Epithelial cell of proximal tubule (primary cell): ENCODE results near the gene SOX11. TPM values are rescaled to one million over a fixed set of nuclear protein-coding genes. Genes with fewer than 3 reads are reported as not detected.

ENCODE experiments used
- DNase-seq: peaks from one replicate; pipeline ENCODE4 v3.0.0-alpha.2; 2011; ENCODE audit warnings: low read depth
- H3K4me3 ChIP-seq: 2 replicates; pipeline ENCODE4 v1.5.1; 2011; ENCODE audit warnings: low read depth, mild to moderate bottlenecking, low read length
- total RNA-seq: library from RNA; depleted of rRNA; stranded (reverse); fragments of >200 nt; gene quantifications from 2 replicates; pipeline ENCODE4 v1.2.3, GENCODE V29; 2015
- TF ChIP-seq, protein P1 (sequence below): conservative IDR thresholded peaks from 2 replicates; pipeline ENCODE4 v1.5.1; 2012; ENCODE audit warnings: low read depth, mild to moderate bottlenecking, low read length

The SOX11 gene
- total RNA-seq, 1 donor from 2014 or later = 17.1 TPM

DNA sequence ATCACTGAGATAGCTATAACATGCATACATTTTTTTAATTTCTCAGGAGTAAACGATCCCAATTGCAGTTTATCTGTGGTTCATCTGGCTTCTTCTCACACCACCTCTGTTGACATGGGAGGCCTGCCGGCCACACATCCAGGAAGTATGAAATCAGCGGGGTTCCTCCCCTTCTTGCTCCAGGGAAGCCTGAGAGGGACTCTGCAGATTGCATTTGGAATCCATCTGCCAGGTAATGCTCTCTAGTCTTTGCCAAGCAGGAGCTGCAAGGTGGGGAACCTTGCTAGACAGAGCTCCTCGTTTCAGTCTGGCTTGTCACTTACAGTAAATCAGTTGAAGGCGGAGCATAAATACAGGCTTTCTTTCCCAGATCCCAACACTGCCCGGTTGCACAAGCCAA, 49.9 kb downstream of the SOX11 start:
- TF ChIP-seq, protein P1, sequence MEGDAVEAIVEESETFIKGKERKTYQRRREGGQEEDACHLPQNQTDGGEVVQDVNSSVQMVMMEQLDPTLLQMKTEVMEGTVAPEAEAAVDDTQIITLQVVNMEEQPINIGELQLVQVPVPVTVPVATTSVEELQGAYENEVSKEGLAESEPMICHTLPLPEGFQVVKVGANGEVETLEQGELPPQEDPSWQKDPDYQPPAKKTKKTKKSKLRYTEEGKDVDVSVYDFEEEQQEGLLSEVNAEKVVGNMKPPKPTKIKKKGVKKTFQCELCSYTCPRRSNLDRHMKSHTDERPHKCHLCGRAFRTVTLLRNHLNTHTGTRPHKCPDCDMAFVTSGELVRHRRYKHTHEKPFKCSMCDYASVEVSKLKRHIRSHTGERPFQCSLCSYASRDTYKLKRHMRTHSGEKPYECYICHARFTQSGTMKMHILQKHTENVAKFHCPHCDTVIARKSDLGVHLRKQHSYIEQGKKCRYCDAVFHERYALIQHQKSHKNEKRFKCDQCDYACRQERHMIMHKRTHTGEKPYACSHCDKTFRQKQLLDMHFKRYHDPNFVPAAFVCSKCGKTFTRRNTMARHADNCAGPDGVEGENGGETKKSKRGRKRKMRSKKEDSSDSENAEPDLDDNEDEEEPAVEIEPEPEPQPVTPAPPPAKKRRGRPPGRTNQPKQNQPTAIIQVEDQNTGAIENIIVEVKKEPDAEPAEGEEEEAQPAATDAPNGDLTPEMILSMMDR = no peak
- DNase-seq = no peak

DNA sequence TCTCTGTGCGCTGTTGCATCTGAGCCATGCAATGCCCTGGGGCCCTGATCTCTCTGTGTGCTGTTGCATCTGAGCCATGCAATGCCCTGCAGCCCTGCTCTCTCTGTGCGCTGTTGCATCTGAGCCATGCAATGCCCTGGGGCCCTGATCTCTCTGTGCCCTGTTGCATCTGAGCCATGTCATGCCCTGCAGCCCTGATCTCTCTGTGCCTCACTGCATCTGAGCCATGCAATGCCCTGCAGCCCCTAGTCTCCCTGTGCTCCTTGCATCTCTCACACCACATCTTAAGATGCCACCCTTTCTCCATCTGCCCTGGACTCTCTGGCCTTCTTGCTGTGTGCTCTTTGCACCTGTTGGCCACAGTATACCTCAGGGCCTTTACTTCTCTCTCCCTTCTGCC, 56.2 kb downstream of the SOX11 start:
- TF ChIP-seq, protein P1 = no peak
- DNase-seq = no peak
- H3K4me3 ChIP-seq = no peak overlapping the region

More for the DNA sequence above, 49.9 kb downstream of the SOX11 start:
- H3K4me3 ChIP-seq = no peak overlapping the region

DNA sequence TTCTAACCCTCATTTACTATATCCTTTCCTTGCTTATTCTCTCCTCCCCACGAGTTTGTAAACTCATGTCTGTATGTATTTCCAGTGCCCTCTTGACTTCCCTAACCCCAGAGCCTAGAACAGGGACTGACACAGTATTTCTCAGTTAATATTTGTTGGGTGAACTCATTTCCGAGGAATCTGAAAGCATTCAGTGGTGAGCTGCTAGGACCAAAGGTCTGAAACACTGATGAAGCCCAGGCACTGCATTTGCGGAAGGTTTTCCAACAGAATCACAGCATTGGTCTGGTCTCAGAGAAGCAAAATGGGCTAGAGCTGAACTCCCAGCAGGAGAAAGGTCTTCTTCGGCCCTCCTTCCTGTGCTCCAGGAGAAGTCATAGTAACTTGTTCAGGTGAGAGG, 56.8 kb downstream of the SOX11 start:
- TF ChIP-seq, protein P1 = no peak
- peak overlapping the region; percentile 11 for H3K4me3 ChIP-seq
- DNase-seq = peak; percentile 12

DNA sequence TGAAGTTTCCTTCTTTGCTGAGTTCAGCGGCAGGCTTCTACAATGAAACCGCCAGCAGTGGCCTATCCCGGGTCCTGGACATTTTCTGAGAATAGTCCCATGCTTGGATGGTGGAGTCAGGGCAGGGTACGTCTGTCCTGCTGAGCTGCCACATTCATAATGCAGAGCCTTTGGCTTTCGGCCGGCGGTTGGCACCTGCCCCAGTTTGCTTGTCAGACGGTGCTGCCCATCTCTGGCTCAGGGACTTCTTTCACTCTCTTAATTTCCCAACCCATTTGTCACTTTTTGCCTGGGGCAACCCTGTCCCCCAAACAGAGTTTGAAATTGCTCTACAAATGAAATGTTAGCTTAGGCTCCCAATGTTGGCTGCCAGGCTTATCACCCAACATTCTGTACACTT, 57.2 kb downstream of the SOX11 start:
- TF ChIP-seq, protein P1 = no peak
- peak overlapping the region; percentile 11 for H3K4me3 ChIP-seq
- DNase-seq = no peak
